Panc1 (cell line): Measurements from ENCODE around the gene PAXIP1. TPM values are rescaled to one million over a fixed set of nuclear protein-coding genes. Genes with fewer than 3 reads are reported as not detected.

ENCODE experiments used
- ATAC-seq: fragments of 200-7000 bp; cut with Tn5 transposase; 2 replicates; pipeline ENCODE4 v1.9.1; 2020; ENCODE audit warnings: mild to moderate bottlenecking, moderate library complexity
- BruUV-seq: library from RNA; stranded (reverse); fragments of 400-500 nt; replicated peaks from 2 replicates; lab custom pipeline; 2021; lab: Mats Ljungman, UMichigan
- CTCF ChIA-PET: fragments of 300-600 bp; sonication (Branson Sonifier 250); formaldehyde crosslinking; loops from one replicate; lab custom pipeline; 2022; ENCODE audit warnings: antibody characterized with exemption; lab: Charles Lee
- POLR2A ChIA-PET: fragments of 300-600 bp; sonication (Branson Sonifier 250); formaldehyde crosslinking; loops from one replicate; lab custom pipeline; 2022; ENCODE audit warnings: antibody characterized with exemption; lab: Charles Lee
- DNase-seq: peaks from one replicate; pipeline ENCODE4 v3.0.0-alpha.2; 2010; ENCODE audit warnings: low read depth, low spot score
- H3K27ac ChIP-seq: 2 replicates; pipeline ENCODE4 v1.5.1; 2011; ENCODE audit warnings: mild to moderate bottlenecking, low read length, inconsistent platforms
- H3K27me3 ChIP-seq: fragments of 200-500 bp; sonication (Bioruptor generic); 2 replicates; pipeline ENCODE4 v1.6.0; 2014; ENCODE audit warnings: low read length, inconsistent platforms; ENCODE audit not compliant: control insufficient read depth, insufficient read depth
- H3K36me3 ChIP-seq: fragments of 200-500 bp; sonication (Bioruptor generic); 2 replicates; pipeline ENCODE4 v1.5.1; 2014; ENCODE audit warnings: inconsistent platforms, mild to moderate bottlenecking, low read length, moderate library complexity; ENCODE audit not compliant: control insufficient read depth, insufficient read depth
- H3K4me1 ChIP-seq: 2 replicates; pipeline ENCODE4 v1.5.1; 2011; ENCODE audit warnings: inconsistent platforms, mild to moderate bottlenecking, low read length, moderate library complexity; ENCODE audit not compliant: control insufficient read depth, insufficient read depth
- H3K4me3 ChIP-seq, 2 experiments: 2 replicates each; pipeline ENCODE4 v1.5.1; 2011 to 2012; ENCODE audit warnings: low read depth in 2 of 2, low read length in 2 of 2, mild to moderate bottlenecking in 2 of 2, inconsistent platforms in 1 of 2, moderate library complexity in 1 of 2
- H3K9me3 ChIP-seq: fragments of 200-500 bp; sonication (Bioruptor generic); 2 replicates; pipeline ENCODE4 v1.5.1; 2014; ENCODE audit warnings: low read depth, mild to moderate bottlenecking, inconsistent platforms, low read length, moderate library complexity; ENCODE audit not compliant: control insufficient read depth, insufficient read depth
- CTCF ChIP-seq: fragments of 450-650 bp; IDR thresholded peaks from 2 replicates; pipeline ENCODE4 v1.5.1; 2017; ENCODE audit warnings: mild to moderate bottlenecking
- POLR2AphosphoS5 ChIP-seq: IDR thresholded peaks from 2 replicates; pipeline ENCODE4 v1.6.1; 2012; ENCODE audit warnings: mild to moderate bottlenecking, low read depth, low read length, moderate library complexity
- REST ChIP-seq, 2 experiments: IDR thresholded peaks; 2 replicates each; pipeline ENCODE4 v1.6.1; 2011 to 2012; ENCODE audit warnings: low read depth in 2 of 2, control low read depth in 1 of 2, low read length in 1 of 2, mild to moderate bottlenecking in 1 of 2, moderate library complexity in 1 of 2; ENCODE audit not compliant: insufficient read depth in 1 of 2
- SIN3A ChIP-seq: IDR thresholded peaks from 2 replicates; pipeline ENCODE4 v1.6.1; 2012; ENCODE audit warnings: low read depth, mild to moderate bottlenecking, low read length, moderate library complexity, borderline replicate concordance; ENCODE audit not compliant: insufficient read depth
- TCF7L2 ChIP-seq: IDR thresholded peaks from 2 replicates; pipeline ENCODE4 v1.6.1; 2011; ENCODE audit warnings: mild to moderate bottlenecking, low read depth, low read length, inconsistent platforms
- in situ Hi-C: cut with HindIII; loops from 2 replicates; pipeline ENCODE4 v1.10.0; 2016; ENCODE audit warnings: low sequenced_read_pairs, low pct_unique_long_range_greater_than_20kb
- intact Hi-C: fragments of 100-400 bp; cut with micrococcal nuclease; formaldehyde crosslinking; loops from one replicate; pipeline ENCODE4 v1.10.0; 2022; ENCODE audit not compliant: unreplicated experiment
- total RNA-seq: library from RNA; stranded (reverse); gene quantifications from one replicate; pipeline ENCODE4 v1.2.1, GENCODE V29; 2021; ENCODE audit not compliant: unreplicated experiment

PAXIP1 gene
- total RNA-seq, 1 experiment from 2014 or later, result 27.3 TPM

- H3K27ac ChIP-seq, result no peak overlapping the region
- H3K9me3 ChIP-seq, result no peaks in the 10 kb centered on the region
- ChIA-PET CTCF (no interaction called here), POLR2A (no interaction called here)
- H3K36me3 ChIP-seq, result no peaks in the 10 kb centered on the region
- 0 out of 2 replicates have a peak, but pooled peaks cover 2% of the 10 kb centered on the region for H3K27me3 ChIP-seq
- DNase-seq, result no peak
- intact Hi-C loops, result no loop called here
- no TSS peak for BruUV-seq
- no peak for ATAC-seq
- in situ Hi-C loops, result no loop called here
- TF ChIP-seq POLR2AphosphoS5 (no peak), TCF7L2 (no peak), CTCF (no peak), SIN3A (no peak), REST (IDR thresholded peaks at IDR 0.05; ENCODE audit: insufficient read depth in 1 of 2, low read depth in 2 of 2, low read length in 1 of 2) (no peak)
- H3K4me3 ChIP-seq, result no peak overlapping the region
- H3K4me1 ChIP-seq, result no peaks in the 10 kb centered on the region; the same call in 1 of the 2 replicates
These were observed 87.3 kb downstream of the PAXIP1 start for GRCh38 chr7:154915600-154915999.

GRCh38 chr7:154914996-154915380 lies 87.9 kb downstream of the PAXIP1 start:
- in situ Hi-C loops (no loop called here), intact Hi-C loops (no loop called here)
- Histone ChIP-seq H3K9me3 (no peaks in the 10 kb centered on the region), H3K4me1 (no peaks in the 10 kb centered on the region; the same call in 1 of the 2 replicates), H3K36me3 (no peaks in the 10 kb centered on the region), H3K27me3 (0 out of 2 replicates have a peak, but pooled peaks cover 2% of the 10 kb centered on the region), H3K27ac (no peak overlapping the region), H3K4me3 (no peak overlapping the region)
- ChIA-PET CTCF (no interaction called here), POLR2A (no interaction called here)
- TF ChIP-seq POLR2AphosphoS5 (no peak), TCF7L2 (no peak), REST (IDR thresholded peaks at IDR 0.05; ENCODE audit: insufficient read depth in 1 of 2, low read depth in 2 of 2, low read length in 1 of 2) (no peak), CTCF (no peak), SIN3A (no peak)
- ATAC-seq (no peak), DNase-seq (no peak)
- no TSS peak for BruUV-seq
